Stomach (tissue), 9 donors: Measurements from ENCODE around the gene RRP1. TPM values are rescaled to one million over a fixed set of nuclear protein-coding genes. Genes with fewer than 3 reads are reported as not detected.

Source experiments
- DNase-seq, 2 donors: peaks; one replicate each; pipeline versions ENCODE4 v3.0.0 to v3.0.0-alpha.2; 2013 to 2019
- H3K27ac ChIP-seq, 5 donors: fragments of 200-600 bp in 4 of 5; sonication (generic) in 4 of 5; one replicate each; pipeline ENCODE4 v1.5.1; 2013 to 2019; ENCODE audit warnings: mild to moderate bottlenecking in 1 of 5, moderate library complexity in 1 of 5
- H3K27me3 ChIP-seq, 3 donors: fragments of 200-600 bp; sonication (generic); one replicate each; pipeline ENCODE4 v1.5.1; 2017 to 2019; ENCODE audit warnings: mixed run types in 1 of 3
- H3K36me3 ChIP-seq, 4 donors: fragments of 200-600 bp; sonication (generic); 1 replicate in 3 of 4; 2 replicates in 1 of 4; pipeline ENCODE4 v1.5.1; 2016 to 2019
- H3K4me1 ChIP-seq, 4 donors: fragments of 200-600 bp; sonication (generic); one replicate each; pipeline ENCODE4 v1.5.1; 2016 to 2019
- H3K4me3 ChIP-seq, 4 donors: fragments of 200-600 bp; sonication (generic) in 3 of 4; one replicate each; pipeline ENCODE4 v1.5.1; 2016 to 2019; ENCODE audit warnings: mild to moderate bottlenecking in 1 of 4
- H3K9me3 ChIP-seq, 4 donors: fragments of 200-600 bp; sonication (generic); one replicate each; pipeline ENCODE4 v1.5.1; 2016 to 2019
- CTCF ChIP-seq, 7 experiments: fragments of 450-650 bp in 4 of 7; fragments of 200-600 bp in 3 of 7; sonication (generic) in 3 of 7; IDR thresholded peaks; one replicate each; pipeline ENCODE4 v1.5.1; 2016 to 2019; ENCODE audit warnings: antibody characterized with exemption in 7 of 7, control low read depth in 2 of 7, mild to moderate bottlenecking in 1 of 7
- EP300 ChIP-seq: sonication (generic); formaldehyde crosslinking; IDR thresholded peaks from one replicate; pipeline ENCODE4 v1.6.1; 2017; ENCODE audit warnings: antibody characterized with exemption
- POLR2A ChIP-seq, 4 donors: fragments of 450-650 bp; IDR thresholded peaks; one replicate each; pipeline ENCODE4 v1.6.1; 2016; ENCODE audit warnings: antibody characterized with exemption in 4 of 4, control low read depth in 2 of 4, mild to moderate bottlenecking in 1 of 4, moderate library complexity in 1 of 4
- POLR2AphosphoS5 ChIP-seq, 3 donors: sonication (generic); formaldehyde crosslinking; IDR thresholded peaks; one replicate each; pipeline ENCODE4 v1.6.1; 2016; ENCODE audit warnings: antibody characterized with exemption in 3 of 3
- WGBS, 5 donors: extraction: QIAGEN DNeasy Blood & Tissue Kit in 3 of 5; methylation state at CpG; one replicate each; pipeline versions ENCODE4 v1.1.5 to v1.1.7; 2013 to 2018; 5-methylcytosine and 5-hydroxymethylcytosine counted together
- intact Hi-C: fragments of 100-400 bp; cut with DNase I; formaldehyde crosslinking; loops from one replicate; pipeline ENCODE4 v1.15.1; 2023; ENCODE audit warnings: low total_unique reads
- polyA plus RNA-seq, 3 donors: library from polyadenylated mRNA; stranded (reverse); fragments of 200-250 nt; gene quantifications; one replicate each; pipeline ENCODE4 v1.2.3, GENCODE V29; 2013
- total RNA-seq, 5 donors: library from RNA; depleted of rRNA; stranded (reverse); fragments of >200 nt; gene quantifications; one replicate each; pipeline versions ENCODE4 v1.1.0 to v1.2.3, GENCODE V29; 2014 to 2016
- donor health status: healthy with polysubstance abuse.
- donor health status: Bipolar disorder and iron deficiency.
- donor health status: healthy.

The RRP1 gene
- total and polyA plus RNA-seq, 8 donors = 10.6 to 25.6 (median 16.4) TPM

- H3K9me3 ChIP-seq = no peaks in the 10 kb centered on the region
- H3K27ac ChIP-seq = no peak overlapping the region
- peaks cover 62 to 100% (median 100%) of the 10 kb centered on the region in 4 donors for H3K36me3 ChIP-seq
- H3K4me1 ChIP-seq = no peaks in the 10 kb centered on the region
- no peak overlapping the region for H3K4me3 ChIP-seq
- DNase-seq = no peak
- TF ChIP-seq POLR2A (IDR thresholded peaks at IDR 0.05) = no peak
- TF ChIP-seq POLR2AphosphoS5 (IDR thresholded peaks at IDR 0.05) = no peak
- no peak for TF ChIP-seq EP300
- TF ChIP-seq CTCF (IDR thresholded peaks at IDR 0.05) = no peak
- intact Hi-C loops = no loop called here
- no peaks in the 10 kb centered on the region for H3K27me3 ChIP-seq
- 94 to 96% (median 95%) methylated on average over 17 of the region's 17 CpGs for WGBS, 5 donors
Observed at GRCh38 chr21:43748622-43749021, 40.8 kb upstream of the RRP1 start.

- H3K36me3 ChIP-seq = peaks cover 61 to 100% (median 100%) of the 10 kb centered on the region in 4 donors
- intact Hi-C loops = loop anchor here (10.0 kb wide), 2 partner anchors 55 to 95 kb away; no protein-coding TSS in a partner anchor
Observed at GRCh38 chr21:43749651-43750262, 39.6 kb upstream of the RRP1 start.

GRCh38 chr21:43750339-43751033, 38.9 kb upstream of the RRP1 start:
- intact Hi-C loops = loop anchor here (10.0 kb wide), 2 partner anchors 56 to 94 kb away; no protein-coding TSS in a partner anchor
- no peaks in the 10 kb centered on the region for H3K9me3 ChIP-seq
- no peaks in the 10 kb centered on the region for H3K27me3 ChIP-seq
- H3K4me3 ChIP-seq = no peak overlapping the region
- peaks cover 63 to 100% (median 100%) of the 10 kb centered on the region in 4 donors for H3K36me3 ChIP-seq
- no peak for TF ChIP-seq POLR2A (IDR thresholded peaks at IDR 0.05)
- no peak for TF ChIP-seq CTCF (IDR thresholded peaks at IDR 0.05)
- TF ChIP-seq POLR2AphosphoS5 (IDR thresholded peaks at IDR 0.05) = no peak
- TF ChIP-seq EP300 = no peak
- no peak for DNase-seq
- H3K4me1 ChIP-seq = no peaks in the 10 kb centered on the region
- H3K27ac ChIP-seq = no peak overlapping the region
- WGBS, 5 donors = 86 to 100% (median 88%) methylated on average over 3 to 28 of the region's 28 CpGs

More at GRCh38 chr21:43749651-43750262, 39.6 kb upstream of the RRP1 start:
- Histone ChIP-seq H3K27me3 (no peaks in the 10 kb centered on the region), H3K4me1 (no peaks in the 10 kb centered on the region), H3K4me3 (no peak overlapping the region), H3K9me3 (no peaks in the 10 kb centered on the region), H3K27ac (no peak overlapping the region)
- 79 to 91% (median 84%) methylated on average over 15 to 18 of the region's 18 CpGs for WGBS, 5 donors
- DNase-seq = no peak
- TF ChIP-seq CTCF (IDR thresholded peaks at IDR 0.05) (no peak), EP300 (no peak), POLR2AphosphoS5 (IDR thresholded peaks at IDR 0.05) (no peak), POLR2A (IDR thresholded peaks at IDR 0.05) (no peak)

- intact Hi-C loops = loop anchor here (10.0 kb wide), 2 partner anchors 57 to 93 kb away; no protein-coding TSS in a partner anchor
- Histone ChIP-seq H3K27me3 (no peaks in the 10 kb centered on the region), H3K4me3 (no peak overlapping the region), H3K9me3 (no peaks in the 10 kb centered on the region), H3K27ac (no peak overlapping the region), H3K36me3 (peaks cover 63 to 100% (median 100%) of the 10 kb centered on the region in 4 donors), H3K4me1 (peaks cover 0 to 4% (median under 1%) of the 10 kb centered on the region in 4 donors)
- WGBS, 5 donors = 89 to 95% (median 92%) methylated on average over 24 to 31 of the region's 31 CpGs
- no peak for TF ChIP-seq POLR2AphosphoS5 (IDR thresholded peaks at IDR 0.05)
- TF ChIP-seq POLR2A (IDR thresholded peaks at IDR 0.05) = no peak
- TF ChIP-seq EP300 = no peak
- no peak for TF ChIP-seq CTCF (IDR thresholded peaks at IDR 0.05)
- DNase-seq = no peak
Observed at GRCh38 chr21:43751955-43752591, 37.3 kb upstream of the RRP1 start.
